HuH-7 (cell line): ENCODE measurements around the gene NUDT3.
"Not testable (repeated sequence)": the region's sequence is repeated elsewhere in the genome, so short reads cannot be mapped to it uniquely, and the experiment has no call there.

Source experiments
- DNase-seq: peaks from one replicate; pipeline ENCODE4 v3.0.0; 2011; ENCODE audit warnings: low spot score

NUDT3 gene

DNA sequence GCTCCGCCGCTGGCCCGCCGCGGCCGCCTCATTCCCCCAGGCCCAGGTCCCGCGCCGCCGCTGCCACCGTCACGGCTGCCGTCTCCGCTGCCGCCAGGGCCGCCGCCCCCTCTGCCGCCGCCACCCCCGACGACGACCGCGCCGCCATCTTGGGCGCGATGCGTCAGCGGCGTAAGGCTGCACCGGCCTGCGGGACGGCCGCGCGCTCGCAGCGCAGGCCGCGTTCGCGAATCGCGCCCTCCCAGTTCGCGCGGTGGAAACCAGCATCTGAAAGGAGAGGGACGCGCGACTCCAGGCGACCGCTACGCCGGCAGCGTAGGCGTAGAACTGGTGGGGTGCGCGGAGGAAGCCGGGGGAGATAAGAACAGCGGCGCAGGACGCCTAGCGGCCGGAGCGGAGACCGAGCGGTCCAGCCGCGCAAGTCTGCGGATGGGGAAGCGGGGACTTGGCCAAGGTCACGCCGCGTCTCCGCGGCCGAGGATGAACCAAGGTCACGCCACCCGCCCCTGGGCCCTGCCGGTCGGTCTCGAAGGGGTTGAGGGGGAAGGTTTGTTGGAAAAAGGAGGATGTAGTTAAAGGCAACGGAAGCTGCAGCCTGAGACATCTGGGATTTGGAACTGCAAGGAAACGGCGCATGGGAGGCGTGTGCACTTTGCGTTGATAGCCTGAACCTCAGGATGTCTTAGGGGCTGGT lies at the start of gene NUDT3:
NUDT3 (minus strand) TSS at position 173 of the 694 bp plus-strand sequence. CDS start 307 bp downstream, outside the sequence.
- peak; percentile 85 for DNase-seq

DNA sequence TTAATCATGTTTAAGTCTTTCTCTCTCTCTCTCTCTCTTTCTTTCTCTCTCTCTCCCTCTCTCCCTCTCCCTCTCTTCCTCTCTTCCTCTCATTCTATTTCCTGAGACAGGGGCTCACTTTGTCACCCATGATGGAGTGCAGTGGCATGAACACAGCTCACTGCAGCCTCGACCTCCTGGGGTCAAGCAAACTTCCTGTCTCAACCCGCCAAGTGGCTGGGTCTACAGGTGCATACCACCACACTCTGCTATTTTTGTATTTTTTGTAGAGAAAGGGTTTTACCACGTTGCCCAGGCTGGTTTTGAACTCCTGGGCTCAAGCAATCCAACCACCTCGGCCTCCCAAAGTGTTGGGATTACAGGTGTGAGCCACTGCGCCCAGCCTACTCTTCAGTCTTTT lies 49.1 kb upstream of the NUDT3 start:
- no peak for DNase-seq

DNA sequence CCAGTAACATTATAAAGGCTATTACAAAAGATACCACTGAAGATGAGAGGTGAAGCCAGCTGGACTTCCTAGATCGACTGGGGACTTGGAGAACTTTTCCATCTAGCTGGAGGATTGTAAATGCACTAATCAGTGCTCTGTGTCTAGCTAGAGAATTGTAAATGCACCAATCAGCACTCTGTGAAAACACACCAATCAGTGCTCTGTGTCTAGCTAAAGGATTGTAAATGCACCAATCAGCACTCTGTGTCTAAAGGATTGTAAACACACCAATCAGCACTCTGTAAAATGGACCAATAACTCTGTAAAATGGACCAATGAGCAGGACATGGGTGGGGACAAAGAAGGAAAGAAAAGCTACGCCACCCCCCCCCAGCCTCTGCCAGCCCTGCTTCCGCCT lies 47.0 kb upstream of the NUDT3 start:
- DNase-seq = no peak

DNA sequence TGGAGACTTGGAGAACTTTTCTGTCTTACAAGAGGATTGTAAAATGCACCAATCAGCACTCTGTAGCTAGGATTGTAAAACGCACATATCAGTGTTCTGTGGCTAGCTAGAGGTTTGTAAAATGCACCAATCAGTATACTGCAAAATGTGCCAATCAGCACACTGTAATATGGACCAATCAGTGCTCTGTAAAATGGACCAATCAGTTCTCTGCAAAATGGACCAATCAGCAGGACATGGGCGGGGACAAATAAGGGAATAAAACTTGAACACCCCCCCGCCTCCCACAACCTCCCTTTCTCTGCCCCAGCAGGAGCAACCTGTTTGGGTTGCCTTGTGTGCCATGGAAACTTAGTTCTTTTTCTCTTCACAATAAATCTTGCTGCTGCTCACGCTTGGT lies 46.2 kb upstream of the NUDT3 start:
- DNase-seq = no peak

DNA sequence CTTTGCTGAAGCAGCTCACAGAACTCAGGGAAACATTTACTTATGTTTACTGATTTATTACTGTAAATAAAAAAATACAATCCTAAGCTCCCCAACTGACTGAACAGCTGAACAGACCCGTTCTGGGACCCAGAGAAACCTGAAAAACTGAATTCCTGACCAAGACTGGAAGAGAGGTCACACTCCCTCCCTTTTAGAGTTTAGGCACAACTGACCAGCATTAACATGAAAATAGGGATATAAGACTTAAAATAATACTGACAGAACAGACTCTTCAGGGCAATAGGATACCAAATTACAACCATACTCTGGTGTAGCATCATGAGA lies 45.1 kb upstream of the NUDT3 start:
- DNase-seq = no peak

DNA sequence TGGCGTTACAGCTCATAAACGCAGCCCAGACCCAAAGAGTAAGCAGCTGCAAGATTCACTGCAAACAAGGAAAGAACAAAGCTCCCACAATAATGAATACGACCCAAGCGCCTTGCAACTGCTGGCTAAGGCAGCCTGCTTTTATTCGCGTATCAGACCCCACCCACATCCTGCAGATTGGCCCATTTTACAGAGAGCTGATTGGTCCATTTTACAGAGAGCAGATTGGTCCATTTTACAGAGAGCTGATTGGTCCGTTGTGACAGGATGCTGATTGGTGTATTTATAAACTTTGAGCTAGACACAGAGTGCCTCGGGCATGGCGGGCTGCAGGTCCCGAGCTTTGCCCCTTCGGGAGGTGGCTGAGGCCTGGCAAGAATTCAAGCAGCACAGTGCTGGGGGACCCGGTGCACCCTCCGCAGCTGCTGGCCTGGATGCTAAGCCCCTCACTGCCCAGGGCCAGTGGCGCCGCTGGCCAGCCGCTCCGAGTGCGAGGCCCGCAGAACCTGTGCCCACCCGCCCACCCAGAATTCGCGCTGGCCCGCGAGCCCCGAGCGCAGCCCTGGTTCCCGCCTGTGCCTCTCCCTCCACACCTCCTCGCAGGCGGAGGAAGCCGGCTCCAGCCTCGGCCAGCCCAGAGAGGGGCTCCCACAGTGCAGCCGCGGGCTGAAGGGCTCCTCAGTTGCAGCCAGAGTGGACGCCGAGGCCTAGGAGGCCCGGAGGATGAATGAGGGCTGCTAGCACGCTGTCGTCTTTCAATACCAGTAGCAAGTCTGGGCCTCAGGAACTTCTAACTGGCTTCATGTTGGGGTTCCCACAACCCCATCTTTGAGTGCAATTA lies 44.6 kb upstream of the NUDT3 start:
- DNase-seq = no peak

DNA sequence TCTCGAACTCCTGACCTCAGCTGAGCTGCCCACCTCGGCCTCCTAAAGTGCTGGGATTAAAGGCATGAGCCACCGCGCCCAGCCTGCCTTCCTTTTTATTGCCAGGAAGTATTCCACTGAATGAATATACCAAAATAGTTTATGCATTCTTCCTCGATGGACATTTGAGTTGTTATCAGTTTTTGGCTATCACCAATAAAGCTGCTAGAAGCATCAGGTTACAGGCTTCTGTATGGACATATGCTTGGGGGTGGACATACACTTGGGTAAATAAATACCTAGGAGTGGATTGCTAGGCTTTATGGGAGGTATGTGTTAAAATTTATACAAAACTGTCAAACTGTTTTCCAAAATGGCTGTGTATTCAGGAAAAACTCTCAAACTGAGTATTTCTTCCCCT lies 43.4 kb upstream of the NUDT3 start:
- no peak for DNase-seq

DNA sequence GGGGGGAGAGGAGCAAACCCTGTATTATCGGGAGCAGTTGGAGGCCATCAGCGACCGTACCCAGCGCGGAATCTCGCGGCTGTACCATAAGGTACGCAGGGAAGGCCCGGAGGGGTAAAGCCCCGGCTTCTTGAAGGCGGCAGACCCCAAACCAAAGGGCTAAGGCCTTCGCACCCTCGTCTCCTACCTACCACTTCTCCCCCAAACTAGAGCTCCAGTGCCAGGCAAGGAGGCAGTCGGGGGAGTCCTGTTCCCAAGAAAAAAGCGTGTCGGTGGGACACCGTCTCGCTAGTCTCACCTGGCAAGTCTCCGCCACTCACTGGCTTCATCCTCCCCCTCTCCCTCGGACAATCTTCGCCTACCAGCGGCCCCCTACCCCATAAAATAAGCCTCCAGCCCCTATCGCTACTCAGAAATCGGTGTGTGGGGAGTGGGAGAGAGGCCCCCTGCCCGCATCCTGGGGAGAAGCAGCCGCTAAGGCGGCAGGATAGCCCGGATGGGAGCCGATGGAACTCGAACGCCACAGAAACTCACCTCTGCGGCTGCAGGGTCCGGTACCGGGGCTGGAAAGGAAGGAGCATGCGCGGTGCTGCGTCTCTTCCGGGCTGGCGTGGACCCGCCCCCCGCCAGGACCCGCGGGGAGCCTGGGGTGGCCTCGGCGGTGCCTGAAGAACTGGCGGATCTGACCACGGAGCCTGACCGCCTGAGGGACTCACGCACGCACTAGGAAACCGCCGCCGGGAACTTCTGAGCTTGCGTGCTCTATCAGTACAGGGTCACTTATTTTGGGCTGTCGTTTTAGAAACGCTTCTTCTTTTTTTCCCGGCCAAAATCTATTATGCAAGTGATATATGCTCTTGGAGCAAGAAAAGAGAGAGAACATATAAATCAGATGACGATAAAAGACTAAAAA lies 33.3 kb upstream of the NUDT3 start, which contains the start of gene RPS10:
RPS10 (minus strand) TSS at position 572 of the 913 bp plus-strand sequence. CDS start 848 bp downstream, outside the sequence.
- peak; percentile 85 for DNase-seq

DNA sequence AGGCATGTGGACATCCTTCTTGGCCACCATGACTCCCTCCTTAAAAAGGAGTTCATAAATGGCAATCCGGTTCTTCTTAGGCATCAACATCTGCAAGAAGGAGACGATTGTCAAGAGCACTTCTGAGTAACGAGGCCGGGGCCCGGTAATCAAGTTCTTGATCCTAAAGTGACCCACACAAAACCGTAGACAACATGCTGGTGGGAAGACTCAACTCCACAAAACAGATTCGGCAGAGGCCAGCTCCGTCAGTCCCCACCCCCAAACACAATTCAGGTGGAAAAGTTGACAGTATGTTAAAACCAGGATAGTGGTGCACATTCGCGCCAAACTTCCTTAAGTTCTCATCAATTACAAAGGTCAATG lies 32.6 kb upstream of the NUDT3 start:
- DNase-seq = no peak

DNA sequence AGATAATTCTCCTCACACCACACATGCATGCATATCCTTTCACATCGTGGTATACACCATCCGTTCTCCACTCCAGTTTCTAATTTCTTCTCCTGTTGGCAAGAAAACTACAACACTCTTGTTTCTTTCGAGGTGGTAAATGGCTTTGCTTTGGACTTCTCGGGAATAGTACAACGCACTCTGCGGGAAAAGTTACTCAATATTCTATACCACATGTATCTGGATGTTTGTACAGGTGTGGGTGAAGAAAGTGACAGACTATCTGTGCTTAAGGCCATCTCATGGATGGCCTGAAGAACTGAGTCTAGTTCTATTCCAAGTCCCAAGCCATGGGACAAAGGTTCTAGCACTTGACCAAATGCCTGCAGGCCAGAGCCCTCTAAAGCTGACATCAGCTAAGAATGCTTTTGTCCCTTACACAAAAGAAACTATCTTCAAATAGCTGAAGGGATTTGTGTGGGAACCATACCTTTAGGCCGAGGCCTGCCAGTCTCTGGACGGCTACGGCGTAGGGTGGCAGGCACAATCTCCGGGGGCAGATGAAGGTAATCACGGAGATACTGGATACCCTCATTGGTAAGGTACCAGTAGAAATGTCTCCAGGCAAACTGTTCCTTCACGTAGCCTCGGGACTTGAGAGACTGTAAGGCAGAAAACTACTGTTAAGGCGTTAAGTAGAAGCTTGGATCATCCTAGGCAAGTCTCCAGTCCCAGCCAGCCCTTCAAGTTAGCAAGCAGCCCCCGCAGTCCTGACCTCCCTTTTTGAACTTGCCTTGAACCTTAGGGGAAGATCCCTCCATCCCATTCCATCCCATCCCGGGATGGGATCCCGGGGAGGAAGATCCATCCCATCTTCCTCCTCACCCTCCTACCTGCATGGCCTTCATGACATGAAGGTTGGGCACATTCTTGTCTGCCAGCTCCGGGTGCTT lies 32.0 kb upstream of the NUDT3 start:
- no peak for DNase-seq

DNA sequence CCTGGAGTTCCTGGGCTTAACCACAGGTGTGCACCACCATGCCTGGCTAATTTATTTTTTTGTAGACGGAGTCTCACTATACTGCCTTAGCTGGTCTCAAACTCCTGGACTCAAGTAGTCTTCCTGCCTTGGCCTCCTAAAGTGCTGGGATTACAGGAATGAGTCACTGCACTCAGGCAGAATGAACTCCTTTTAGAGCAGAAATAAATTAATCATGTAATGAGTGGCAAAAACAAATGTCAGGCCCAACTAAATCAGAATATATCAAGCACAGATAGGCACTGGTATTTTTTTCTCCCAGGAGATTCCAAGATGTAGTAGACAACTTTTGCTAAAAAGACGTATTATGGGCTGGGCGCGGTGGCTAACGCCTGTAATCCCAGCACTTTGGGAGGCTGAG lies 30.8 kb upstream of the NUDT3 start:
- DNase-seq = no peak

DNA sequence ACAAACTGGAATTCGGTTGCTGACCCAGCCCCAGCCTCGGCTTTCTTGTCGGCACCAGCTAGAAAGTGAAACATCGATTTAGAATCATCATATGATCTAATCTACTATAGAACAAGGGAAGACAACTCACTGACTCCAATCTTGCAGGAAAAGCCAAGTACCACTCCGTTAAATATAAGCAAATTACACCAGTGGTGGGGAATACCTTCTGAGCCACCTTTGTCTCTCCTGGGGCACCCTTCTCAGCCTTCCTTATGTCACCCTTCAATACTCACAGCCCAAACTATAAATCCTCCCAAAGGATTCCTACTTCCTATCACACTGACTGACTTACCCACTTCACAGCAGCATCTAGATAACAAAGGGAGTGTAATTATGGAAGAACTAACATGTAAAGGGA lies 25.9 kb upstream of the NUDT3 start:
- DNase-seq = no peak

DNA sequence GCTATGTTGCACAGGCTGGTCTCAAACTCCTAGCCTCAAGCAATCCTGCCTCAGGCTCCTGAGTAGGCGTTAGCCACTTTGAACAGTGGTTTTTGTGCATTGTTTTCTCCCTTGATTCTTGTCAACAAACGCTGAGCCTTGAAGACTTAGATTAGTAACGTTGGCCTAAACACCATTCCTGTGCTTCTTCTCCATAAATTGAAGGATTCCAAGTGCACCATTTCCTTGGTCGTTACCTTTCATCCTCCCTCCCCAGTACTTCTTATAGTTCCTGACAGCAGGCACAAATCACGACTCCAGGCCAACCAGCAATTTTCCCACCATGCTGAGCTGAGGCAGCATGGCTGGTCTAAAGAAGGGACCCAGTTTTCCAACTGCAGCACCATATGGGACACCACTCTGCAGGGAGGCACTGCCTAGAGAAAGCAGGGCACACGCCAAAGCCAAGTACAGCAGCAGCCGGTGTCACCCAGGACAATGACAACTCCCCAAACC lies 24.5 kb upstream of the NUDT3 start:
- DNase-seq = no peak

DNA sequence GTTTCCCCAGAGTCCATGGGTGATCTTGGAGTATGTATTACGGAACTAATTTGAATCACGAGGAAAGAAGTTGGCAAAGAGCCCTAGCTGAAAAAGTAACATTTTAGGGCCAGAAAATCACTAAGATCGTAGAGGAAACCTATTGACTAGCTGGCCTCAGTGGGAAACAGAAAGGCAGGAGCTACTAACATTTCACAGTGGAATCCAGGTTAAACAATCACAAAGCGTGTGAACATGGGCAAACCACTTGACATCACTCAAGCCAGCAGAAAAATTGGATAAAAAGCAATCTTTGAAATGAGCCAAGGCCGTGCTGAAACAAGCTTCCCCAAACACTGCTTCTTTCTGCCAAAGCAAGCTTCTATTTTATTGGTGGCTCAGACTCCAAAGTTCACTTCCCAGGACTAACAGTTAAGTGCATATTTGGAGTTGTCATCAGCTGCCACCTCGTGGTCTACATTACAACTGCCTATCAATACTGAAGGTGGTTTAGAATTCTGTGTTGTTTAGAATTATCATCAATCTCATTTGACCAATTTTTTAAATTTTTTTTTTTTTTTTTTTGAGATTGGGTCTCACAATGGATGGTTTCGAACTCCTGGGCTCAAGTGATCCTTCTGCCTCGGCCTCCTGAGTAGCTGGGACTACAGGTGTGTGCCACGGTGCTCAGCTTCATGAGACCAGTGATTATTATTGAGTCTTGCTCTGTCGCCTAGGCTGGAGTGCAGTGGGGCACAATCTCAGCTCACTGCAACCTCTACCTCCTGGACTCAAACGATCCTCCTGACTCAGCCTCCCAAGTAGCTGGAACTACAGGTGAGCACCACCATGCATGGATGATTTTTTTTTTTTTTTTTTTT lies 22.8 kb upstream of the NUDT3 start:
- DNase-seq = peak; percentile 58

DNA sequence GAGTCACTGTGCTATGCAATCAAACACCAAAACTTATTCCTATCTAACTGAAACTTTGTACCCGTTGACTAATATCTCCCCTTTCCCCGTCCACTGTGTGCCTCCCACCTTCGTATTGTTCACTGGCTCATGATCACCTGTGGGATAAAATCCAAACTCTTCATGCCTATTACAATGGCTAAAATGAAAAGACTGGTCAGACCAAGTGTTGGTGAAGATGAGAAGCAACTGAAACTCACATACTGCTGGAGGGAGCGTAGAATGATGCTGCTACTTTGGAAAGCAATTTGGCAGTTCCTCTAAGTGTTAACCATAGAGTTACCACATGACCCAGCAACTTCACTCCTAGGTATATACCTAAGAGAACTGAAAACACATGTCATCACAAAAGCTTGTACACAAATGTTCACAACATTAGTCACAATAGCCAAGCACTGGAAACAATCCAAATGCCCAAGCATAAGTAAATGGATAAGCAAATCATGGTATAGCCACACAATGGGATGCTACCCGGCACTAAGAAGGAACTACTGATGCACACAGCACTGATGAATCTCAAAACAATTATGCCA lies 20.3 kb upstream of the NUDT3 start:
- no peak for DNase-seq

DNA sequence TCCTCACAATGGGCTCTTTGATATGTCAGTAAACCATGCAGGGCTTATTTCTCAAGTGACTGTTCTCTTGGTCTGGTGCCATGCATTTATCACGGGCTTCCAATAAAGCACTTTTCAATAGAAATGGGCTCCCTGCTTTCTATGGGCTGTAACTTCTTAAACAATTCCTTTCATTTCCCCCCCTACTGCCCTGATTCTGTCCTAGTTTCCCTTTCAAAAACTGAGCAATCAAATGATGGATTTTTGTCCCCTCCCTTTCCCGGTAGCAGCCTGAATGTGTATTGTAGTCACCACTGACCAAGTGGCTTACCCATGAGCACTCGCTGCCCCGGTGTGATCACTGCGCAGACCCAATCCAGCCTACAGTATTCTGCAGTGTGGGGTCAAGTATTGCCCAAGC lies 19.5 kb upstream of the NUDT3 start:
- no peak for DNase-seq

DNA sequence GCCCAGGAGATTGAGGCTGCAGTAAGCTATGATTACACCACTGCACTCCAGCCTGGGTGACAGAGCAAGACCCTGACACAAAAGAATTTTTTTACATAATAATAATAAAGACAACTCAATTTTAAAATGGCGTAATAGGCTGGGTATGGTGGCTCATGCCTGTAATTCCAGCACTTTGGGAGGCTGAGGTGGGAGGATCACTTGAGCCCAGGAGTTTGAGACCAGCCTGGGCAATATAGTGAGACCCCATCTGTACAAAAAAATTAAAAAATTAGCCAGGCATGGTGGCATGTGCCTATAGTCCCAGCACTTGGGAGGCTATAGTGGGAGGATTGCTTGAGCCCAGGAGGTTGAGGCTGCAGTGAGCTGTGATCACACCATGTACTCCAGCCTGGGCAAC lies 15.4 kb upstream of the NUDT3 start:
- not testable (repeated sequence) for DNase-seq

DNA sequence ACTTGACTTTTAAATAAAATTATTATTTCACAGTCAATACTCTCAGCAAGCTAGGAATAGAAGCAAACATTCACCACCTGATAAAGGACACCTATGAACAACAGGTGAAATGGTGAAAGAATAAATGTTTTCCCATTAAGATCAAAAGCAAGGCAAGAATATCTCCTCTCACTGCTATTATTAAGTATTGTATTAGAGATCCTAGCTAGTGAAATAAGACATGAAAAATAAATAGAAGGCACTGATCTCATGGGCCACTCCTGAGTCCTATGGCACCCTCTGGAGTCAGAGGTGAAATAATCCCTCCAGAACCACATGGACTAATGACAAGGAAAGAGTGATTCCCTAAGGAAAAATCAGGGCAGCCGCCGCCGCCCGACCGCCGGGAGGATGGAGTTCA lies 4.0 kb upstream of the NUDT3 start:
- no peak for DNase-seq

DNA sequence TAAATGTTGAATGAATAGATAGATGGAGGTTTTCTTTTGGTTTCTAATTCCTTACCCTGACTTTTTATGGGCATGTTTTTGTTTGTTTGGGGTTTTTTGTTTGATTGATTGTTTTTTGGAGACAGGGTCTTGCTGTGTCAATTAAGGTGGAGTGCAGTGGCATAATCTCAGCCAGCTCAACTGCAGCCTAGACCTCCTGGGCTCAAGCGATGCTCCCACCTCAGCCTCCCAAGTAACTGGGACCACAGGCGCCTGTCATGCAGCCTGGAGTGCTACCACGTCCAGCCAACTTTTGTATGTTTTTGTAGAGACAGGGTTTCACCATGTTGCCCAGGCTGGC lies 1.5 kb upstream of the NUDT3 start:
- no peak for DNase-seq
